ENCODE data around the gene RASGRP2.
A peak's percentile ranks its signal among the peaks of the same experiment; 100 is the strongest.

RASGRP2 gene

DNA sequence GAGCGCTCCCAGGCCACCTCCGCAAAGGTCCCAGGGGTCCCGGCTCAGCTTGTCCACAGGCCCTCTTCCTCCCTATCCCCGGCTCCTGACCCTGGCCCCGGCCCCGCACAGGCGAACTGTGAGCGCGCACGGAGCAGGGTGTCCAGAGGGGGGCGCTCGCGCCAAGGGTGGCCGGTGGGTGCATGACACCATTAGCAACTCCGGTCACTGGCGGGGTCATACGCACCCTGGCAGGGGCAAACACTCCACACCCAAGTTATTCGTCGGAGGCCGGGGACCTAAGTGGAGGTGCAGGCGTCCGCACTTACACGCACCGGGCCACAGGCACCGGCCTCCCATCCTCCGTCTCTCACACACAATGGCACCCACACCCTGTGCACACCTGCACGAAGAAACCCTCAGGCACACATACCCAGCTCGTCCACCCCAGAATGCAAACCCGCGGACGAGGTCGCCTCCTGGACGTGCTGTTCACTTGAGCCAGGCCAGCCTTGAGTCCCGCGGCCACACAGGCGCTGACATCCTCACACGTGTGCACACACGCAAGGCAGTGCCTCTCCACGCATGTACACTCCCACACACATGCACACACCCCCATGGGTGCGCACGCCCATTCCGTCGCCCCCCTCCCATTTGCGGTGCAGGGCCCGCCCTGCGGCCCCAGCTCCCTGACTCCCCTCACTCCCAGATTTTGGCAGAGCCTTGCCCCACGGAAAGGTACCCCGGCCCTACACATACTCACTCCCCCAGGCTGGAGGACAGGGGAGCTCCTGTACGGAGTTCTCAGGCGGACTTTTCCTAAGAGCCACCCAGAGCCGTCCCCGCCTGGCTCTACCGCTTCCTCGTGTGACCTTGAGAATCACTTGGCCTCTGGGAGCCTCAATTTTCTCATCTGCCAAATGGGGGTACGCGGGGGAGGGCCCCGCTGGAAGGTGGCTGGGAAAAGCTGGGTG, at the start of gene RASGRP2:
TSS of gene RASGRP2 (minus strand) at position 552 of the 953 bp plus-strand sequence. CDS start 1,276 bp downstream, outside the sequence.
- peak; percentile 76 to 81 for DNase-seq (ENCODE audit: low read depth in 2 of 2)

DNA sequence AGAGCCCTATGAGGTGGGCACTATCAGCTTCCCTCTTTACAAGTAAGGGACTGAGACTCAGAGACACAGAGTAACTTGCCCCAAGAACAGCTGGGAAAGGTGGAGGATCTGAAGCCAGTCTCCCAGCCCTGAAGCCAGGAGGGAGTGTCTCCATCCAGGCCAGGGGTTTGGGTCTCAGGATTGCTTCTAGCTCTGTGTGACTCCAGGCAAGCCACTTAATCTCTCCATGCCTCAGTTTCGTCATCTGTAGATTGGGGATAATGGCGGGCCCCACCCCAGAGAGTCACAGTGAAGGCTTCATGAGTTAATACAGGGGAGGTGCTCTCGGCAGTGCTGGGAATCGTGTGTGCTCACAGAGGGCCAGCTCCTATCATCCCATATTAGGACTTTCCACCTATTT, 48.5 kb upstream of the RASGRP2 start:
- DNase-seq (ENCODE audit: low read depth in 2 of 2), result no peak

DNA sequence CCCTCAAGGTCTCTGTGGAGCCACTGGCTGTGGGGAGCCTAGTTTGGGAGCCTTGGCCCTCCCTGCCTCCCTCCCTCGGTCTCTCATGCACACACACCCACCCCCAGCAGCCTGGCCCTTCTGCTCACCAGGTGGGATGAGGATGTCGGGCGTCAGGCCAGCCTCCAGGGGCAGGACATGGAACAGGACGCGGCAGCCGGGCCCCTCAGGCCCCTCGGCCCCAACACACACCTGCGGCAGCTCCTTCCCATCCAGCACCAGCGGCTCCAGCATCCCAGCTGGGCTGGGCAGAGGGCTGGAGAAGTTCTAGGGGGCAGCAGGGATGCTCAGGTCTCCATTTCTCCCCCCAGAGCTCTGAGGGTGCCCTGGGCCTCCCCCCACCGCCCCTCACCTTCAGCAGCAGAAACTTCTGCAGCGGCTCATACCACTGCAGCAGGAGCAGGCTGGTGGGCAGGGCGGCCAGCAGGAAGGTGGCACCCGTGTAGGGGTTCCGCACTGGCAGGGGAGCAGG, 47.9 kb upstream of the RASGRP2 start:
- DNase-seq (ENCODE audit: low read depth in 2 of 2), result no peak

DNA sequence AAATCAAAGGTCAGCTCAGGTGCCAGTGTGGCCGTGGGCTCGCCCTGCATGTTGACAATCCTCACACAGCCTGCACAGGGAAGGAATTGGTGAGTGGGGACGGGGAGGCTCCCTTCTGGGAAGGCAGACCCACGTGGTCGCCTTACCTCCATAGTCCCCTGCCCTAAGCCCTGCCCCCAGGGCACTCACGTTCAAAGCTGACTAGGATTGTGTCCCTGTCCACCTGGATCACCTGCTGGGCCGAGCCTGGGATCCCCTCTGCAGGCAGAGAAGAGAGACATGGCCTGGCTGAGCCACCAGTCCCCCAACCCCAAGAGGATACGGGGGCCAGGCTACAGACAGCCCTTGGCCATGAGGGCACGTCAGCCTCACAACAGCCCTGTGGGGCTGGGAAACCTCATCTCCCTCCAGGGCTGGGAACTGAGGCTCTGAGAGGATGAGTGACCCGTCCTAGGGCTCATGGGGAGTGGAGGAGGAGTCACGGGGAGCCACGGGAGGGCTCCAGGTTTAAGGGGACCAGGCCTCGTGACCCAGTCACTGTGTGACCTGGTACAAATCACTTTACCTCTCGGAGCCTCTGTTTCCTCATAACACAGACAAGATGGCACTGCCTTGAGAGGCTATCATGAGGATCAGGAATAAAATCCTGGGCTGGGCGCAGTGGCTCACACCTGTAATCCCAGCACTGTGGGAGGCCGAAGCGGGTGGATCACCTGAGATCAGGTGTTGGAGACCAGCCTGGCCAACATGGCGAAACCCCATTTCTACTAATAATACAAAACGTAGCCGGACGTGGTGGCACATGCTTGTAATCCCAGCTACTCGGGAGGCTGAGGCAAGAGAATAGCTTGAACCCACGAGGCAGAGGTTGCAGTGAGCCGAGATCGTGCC, 46.5 kb upstream of the RASGRP2 start:
- DNase-seq (ENCODE audit: low read depth in 2 of 2), result no peak

DNA sequence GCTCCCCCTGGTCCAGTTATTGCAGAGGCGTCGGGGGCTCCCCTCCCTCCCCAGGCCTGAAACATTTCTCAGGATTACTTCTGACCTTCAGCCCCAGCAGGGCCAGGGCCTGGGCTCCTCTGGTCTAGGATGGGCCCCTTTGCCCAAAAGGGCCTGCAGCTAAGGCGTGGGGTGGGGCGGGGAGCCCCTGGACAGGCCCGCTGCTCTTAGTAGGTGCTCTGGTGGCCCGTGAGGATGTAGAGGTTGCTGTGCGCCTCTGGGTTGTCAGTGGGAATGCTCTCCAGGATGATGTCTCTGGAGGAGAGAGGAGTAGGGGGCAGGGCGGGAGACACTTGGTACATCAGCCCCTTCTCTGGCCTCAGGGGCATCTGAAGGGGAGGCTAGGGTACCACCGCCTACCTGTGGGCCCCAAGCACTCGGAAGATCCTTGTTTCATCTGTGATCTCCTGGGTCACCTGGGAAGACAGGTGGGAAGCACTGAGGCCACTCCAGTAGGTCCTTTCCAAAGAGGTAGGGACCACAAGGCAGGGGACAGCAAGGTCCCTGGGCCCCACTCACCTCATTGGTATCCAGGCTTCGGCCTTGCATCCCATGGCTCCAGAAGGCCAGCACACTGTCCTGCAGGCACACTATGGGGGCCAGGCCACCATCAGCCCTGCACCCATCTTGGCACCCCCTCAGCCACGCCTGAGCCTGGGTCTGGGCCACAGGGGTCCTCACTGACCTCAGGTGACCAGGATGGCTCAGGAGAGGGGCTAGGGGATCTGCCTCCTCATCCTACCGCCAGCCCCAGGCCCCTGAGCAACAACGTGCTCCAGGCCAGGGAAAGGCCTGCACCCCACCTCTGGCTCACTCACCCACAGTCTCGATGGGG, 45.6 kb upstream of the RASGRP2 start:
- no peak for DNase-seq (ENCODE audit: low read depth in 2 of 2)

DNA sequence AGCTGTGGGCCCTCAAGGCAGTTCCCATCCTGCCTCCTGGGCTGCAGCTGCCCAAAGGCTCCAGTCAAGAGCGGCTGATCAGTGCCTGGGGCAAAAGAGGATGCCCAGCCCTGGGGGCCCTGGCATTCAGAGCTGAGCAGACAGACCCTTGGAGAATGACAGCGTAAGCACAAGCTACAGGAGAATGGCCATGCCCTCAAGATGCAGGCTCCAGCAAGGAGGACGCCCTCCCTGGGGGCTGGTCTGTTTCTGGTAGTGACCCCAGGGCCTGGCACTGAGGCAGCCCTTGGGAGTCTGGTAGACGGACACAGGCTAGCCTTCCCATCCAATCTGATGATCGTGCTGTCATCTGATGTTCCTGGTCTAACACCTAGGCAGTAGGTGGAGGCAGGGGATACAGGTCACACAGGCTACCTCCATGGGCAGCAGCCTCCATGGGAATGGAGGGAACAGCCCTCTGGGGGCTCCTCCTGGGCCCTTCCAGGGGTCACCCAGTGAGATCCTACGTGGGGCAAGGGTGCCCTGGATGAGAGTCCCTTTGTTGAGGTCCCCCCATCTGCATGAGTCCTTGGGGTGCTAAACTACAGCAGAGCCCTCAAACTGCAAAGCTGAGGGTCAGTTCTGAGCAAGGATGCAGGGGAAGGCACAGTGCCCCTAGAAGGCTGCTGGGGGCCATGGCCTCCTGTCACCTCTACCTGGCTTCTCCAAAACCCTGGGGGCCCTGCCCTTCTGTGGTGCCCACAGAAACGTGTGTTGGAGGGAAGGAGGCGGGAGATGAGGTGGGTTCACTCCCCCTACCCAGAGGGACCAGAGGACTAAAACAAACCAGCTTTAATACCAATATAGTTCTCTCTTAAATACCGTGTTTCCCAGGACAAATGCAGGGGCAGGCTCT, 44.6 kb upstream of the RASGRP2 start:
- DNase-seq (ENCODE audit: low read depth in 2 of 2), result no peak

DNA sequence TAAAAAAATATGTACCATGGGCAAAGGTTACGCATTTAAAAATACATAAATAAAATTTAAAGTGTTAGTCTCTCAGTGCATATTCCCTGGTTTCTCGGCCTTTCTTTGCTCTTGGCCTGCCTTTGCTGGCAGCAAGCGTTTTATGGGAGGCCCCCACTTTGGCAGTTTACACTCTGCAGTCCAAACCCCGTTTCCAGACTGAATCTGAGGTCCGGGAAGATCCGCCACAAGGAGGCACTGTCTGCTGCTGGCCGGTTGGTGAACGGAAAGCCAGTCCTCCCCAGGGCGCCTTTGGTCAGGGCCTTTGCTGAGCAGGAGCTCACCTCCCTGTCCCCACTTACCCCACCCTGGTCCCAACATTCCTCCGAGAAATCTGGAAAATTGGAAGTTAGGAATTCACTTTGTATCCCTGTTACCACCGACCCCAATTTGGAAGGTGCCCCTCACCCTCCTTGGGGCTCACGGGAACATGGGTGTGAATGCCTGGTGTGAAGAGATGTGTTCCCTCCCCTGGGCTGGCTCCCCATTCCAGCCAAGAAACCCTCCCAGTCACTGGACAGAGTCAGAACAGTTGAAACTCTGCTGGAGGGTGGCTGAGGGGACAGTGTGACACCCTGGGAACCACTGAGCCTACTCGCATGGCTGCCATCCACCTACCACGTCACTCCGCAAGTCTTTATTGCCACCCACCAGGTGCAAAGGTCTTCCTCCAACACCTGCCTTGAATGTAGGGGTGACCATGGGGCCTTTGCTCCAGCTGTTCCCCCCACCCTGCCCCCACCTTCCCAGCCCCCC, 43.8 kb upstream of the RASGRP2 start:
- peak in 1 of 2 donors; percentile 45 for DNase-seq (ENCODE audit: low read depth in 2 of 2)

DNA sequence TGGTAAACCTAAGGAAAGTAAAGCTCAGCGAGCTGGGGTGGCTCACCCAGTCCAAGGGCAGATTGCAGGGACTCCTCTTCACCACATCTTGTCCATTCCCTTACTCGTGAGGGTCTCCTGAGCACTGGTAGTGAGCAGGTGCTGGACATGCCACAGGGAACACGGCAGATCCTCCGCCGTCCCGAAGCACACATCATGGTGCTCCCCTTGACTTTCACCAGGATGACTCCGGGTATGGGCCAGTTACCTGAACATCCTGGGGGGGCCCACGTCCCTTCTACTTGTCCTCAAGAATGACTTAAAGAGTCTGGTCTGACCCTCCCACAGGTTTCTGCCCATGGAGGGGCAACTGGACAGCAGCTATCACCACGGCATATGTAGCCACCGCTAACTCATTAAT, 42.4 kb upstream of the RASGRP2 start:
- DNase-seq (ENCODE audit: low read depth in 2 of 2), result no peak

DNA sequence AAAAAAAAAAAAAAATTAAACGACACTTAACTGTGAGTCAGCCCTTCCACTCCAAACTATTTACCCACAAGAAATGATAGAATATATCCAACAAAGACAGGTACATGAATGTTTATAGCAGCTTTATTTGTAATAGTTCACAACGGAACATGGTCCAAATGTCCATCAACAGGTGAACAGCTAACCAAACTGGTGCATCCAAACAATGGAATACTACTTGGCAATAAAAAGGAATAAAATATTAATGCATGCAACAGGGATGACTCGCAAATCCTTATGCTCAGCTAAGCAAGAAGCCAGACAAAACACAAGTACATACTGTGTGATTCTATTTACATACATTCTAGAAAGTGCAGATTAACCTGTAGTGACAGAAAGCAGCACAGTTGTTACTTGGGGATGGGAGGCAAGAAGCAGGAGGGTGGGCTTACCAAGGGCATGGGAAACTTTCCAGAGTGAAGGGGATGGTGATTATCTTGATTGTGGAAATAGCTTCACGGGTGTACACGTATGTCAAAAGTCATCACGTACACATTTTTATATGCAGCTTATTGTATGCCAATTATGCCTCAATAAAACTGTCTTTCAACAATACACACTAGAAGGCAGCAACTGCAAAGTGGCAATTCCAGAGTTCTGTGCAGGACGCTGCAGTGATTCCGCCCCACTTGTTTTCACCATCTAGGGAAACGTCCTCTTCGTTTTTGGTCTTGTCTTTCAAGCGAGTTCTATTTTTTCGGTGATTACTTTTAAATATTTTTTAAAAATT, 41.1 kb upstream of the RASGRP2 start:
- DNase-seq (ENCODE audit: low read depth in 2 of 2), result no peak

DNA sequence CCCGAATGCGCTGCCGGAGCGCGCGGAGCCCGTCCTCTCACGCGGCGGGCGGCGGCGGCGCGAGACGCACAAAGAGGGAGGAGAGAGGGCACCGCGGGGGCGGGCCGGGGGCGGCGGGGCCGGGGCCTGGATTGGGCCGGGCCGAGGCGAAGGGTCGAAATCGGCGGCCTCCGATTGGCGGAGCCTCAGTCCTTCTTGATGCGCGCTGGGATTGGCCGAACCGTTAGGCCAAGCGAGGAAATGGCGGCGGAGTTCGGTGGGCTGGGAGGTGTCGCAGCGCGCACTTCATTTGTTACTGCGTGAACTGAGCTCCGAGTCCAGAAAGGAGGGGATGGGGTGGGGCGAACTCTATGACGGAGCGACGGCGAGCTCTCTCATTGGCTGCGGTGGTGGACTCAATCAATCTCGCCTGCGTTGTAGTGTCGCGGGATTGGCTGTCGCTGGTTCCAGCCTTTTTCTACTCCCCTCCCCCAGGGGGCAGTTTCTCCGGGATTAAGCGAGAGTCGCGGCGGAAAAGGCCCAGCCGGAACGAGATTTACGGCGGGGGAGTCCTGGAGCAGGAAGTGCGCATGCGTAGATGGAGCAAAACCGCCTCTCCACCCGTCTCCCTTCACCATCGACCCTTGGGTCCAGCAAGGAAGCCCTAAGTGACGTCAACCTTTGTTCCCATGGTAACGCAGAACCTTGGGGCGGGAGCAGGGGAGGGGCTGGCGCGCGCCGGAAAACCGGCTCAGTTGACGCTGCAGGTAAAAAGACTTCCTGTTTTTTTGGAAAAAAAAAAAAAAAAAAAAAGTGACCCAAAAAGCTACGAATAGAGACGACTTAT, 34.7 kb upstream of the RASGRP2 start, which contains the start of gene SF1:
TSS of gene SF1 (minus strand) at position 70 of the 826 bp plus-strand sequence. CDS start 150 bp downstream, outside the sequence.
- peak; percentile 96 for DNase-seq (ENCODE audit: low read depth in 2 of 2)

DNA sequence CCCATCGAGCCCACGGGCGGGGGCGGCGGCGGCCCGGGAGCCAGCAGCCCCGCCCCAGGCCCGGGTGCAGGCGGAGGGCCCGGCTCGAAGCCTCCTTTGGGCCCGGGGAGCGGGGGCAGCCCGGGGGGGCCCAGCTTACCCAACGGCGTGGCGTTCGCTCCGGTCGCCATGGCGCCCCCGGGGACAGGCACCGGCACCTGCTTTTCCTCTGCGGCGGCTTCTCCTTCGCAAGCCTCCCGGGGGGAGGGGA, 34.2 kb upstream of the RASGRP2 start:
- DNase-seq (ENCODE audit: low read depth in 2 of 2), result no peak

DNA sequence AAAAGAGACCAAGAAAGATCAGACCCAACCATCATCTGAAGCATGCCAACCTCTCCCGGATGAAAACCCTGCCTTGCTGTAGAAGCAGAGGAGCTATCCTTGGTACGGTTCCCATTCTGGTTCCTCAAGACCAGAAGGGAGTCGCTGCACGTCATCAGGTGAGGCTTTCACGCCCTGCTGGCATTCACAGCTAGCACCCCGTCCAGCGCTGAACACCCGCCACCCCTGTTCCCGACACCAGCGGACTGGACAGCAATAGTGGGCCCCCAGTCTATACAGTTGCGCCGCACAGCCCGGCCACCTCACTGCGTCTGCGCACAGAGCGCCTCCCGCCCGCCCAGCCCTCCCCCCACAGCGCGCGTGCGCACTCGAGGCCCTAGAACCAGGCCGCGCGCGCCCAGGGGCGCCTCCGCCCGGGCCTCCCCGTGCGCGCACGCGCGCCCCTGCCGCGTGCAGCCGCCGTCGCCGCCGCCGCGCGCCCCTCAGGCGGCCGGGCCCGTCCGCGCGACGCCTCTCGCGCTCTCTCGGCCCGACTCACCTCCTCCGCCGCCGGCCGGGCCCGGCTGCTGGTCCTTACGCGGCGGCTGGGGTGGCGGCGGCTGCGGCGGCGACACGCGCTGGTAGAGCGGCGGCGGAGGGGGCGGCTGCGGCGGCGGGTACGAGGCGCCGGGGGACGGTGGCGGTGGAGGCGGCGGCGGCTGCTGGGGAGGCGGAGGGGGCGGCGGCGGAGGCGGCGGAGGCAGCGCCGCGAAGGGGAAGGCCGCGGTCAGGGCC, 33.7 kb upstream of the RASGRP2 start:
- DNase-seq (ENCODE audit: low read depth in 2 of 2), result peak; percentile 62 to 63

DNA sequence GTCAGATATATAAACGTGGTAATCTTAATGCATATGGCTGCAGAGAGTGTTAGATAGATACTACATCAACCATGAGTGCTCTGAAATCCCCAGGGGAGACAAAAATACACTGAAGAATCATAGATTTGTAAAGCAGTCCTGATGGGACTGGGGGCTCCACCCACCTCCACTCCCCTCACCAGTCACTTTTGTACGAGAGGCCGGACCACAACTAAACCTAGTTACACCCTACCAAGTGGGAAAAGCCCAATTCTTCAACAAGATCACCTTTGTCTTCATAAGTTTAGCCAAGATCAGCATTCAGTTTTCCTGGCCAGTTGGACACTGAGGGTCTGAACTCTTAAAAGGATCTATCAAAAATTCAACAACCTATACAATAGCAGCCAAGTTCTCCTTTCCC, 32.9 kb upstream of the RASGRP2 start:
- DNase-seq (ENCODE audit: low read depth in 2 of 2), result no peak

DNA sequence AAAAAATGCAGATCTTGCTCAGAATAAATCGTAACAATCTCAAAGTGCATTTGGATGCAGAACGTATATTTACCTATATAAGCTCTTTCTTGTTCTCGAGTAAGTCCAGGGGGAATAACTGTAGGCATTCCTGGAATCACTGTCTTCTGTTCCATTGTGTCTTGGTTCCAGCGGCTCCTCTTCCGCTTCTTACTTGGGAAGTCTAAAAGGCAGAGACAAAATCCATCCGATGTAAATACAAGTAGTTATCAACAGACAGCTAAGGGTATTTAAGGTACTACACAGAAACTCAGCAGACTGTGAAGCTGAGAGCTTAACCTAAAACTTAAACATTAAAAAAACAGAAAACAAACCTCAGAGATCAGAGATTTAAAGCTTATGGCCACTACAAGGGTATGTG, 32.5 kb upstream of the RASGRP2 start:
- DNase-seq (ENCODE audit: low read depth in 2 of 2), result no peak

DNA sequence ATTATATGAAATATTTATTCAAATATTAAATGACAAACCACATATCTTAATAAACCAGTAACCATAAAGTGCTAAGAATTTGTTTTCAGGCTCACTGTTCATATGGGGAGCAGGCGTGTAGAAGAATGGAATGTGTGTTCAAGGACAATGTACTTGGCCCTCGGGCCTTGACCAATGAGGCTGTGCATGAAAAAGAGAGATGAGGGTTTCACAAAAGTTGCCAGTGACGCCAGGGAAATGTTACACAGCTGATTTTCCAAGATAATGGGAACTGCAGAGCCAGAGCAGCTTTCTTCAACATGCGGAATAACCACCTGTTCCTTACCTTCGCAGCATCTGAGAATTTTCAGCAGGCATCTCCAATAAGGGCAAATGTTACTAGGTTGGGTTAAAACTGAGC, 30.2 kb upstream of the RASGRP2 start:
- no peak for DNase-seq (ENCODE audit: low read depth in 2 of 2)

DNA sequence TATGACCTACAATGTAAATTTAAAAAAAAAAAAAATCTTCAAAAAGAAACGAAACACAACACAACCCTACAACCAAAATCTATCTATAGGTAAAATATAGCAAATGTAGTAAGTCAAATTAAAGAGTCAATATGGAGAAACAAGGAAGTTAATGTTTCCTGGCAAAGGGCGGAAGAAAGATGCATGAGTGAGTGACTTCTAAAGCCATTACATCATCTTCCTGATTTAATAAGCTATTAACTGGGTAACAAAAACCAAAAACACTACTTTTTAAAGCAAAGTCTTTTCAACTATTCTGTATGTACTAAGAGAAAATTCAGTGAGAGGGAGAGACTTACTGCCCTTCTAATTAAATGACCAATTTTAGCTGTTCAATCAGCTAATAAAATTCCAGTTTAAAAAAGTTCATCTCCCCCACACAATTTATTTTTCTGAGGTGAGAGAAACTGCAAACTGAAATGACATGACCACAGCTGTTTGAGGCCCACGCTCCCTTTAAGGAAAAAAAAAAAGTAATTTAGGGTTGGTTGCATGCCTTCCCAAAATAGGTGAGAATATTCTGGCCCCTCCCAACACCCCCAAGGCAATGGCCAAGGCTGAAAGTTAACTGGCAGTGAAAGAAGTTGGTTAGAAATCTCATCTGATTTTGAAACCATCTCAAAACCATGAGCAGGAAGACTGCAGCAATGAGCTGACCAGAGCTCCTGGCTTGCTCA, 28.5 kb upstream of the RASGRP2 start:
- DNase-seq (ENCODE audit: low read depth in 2 of 2), result no peak

DNA sequence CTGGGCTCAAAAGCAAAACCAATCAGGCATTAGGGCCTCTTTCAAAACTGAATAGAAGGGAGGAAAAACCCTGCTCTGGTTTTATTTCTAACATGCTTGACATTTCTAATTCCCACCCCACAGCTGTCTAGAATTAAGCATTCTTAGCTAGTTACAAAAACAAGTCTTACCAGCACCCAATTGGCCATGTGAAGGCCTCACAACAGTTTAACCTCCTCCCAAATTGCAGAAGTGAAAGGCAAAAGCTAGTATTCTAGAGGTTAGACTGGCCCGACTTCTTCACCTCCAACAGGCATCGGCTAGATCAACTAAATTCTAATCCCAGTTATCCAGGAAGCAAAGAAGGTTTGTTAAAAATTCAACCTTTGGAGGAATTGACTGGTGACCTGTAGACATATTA, 27.9 kb upstream of the RASGRP2 start:
- no peak for DNase-seq (ENCODE audit: low read depth in 2 of 2)

Data from stimulated activated CD8-positive, alpha-beta memory T cell treated with anti-CD3 and anti-CD28 coated beads, Interleukin-7, amount 100 ng/mL, for 1 hour (primary cell).